HFFc6 (cell line): ENCODE results near the gene AKT3. TPM values are rescaled to one million over a fixed set of nuclear protein-coding genes. Genes with fewer than 3 reads are reported as not detected.

ENCODE experiments used
- DNase-seq: peaks from one replicate; pipeline ENCODE4 v3.0.0-alpha.2; 2018
- H3K27ac Mint-ChIP-seq: 2 replicates; pipeline ENCODE4 v1.8.0; 2020; ENCODE audit warnings: mild to moderate bottlenecking, mixed read lengths
- H3K27me3 Mint-ChIP-seq: 2 replicates; pipeline ENCODE4 v1.8.0; 2021; ENCODE audit warnings: mild to moderate bottlenecking, moderate library complexity, mixed read lengths; ENCODE audit not compliant: insufficient read depth
- H3K36me3 Mint-ChIP-seq: 2 replicates; pipeline ENCODE4 v1.8.0; 2021; ENCODE audit warnings: low read depth, mixed read lengths
- H3K4me1 Mint-ChIP-seq: 2 replicates; pipeline ENCODE4 v1.8.0; 2020; ENCODE audit warnings: low read depth, mixed read lengths
- H3K4me3 Mint-ChIP-seq: 2 replicates; pipeline ENCODE4 v1.8.0; 2020; ENCODE audit warnings: mild to moderate bottlenecking, moderate library complexity, mixed read lengths
- H3K9me3 Mint-ChIP-seq: 2 replicates; pipeline ENCODE4 v1.8.0; 2020; ENCODE audit warnings: mild to moderate bottlenecking, mixed read lengths
- CTCF ChIP-seq: fragments of 200-600 bp; sonication (generic); IDR thresholded peaks from 2 replicates; pipeline ENCODE4 v1.5.0; 2021; ENCODE audit warnings: antibody characterized with exemption, mild to moderate bottlenecking
- total RNA-seq, 6 experiments: library from RNA; stranded (reverse); fragmentation: NEBNext Ultra II Directional; extraction: Animal tissue kit (Norgen Biotek cat#: 25700); gene quantifications; 2 replicates in 1 of 6; 3 replicates in 5 of 6; pipeline ENCODE4 v1.2.3, GENCODE V29; 2021

AKT3 gene
- total RNA-seq, 6 experiments from 2014 or later = 66.8 to 85.4 (median 75.1) TPM

- Mint-ChIP-seq H3K4me3 (peak overlapping the region; percentile 27; the same call in 1 of the 2 replicates), H3K27me3 (peaks cover 1% of the 10 kb centered on the region; the same call in 1 of the 2 replicates), H3K9me3 (no peaks in the 10 kb centered on the region), H3K4me1 (peaks cover 43% of the 10 kb centered on the region), H3K36me3 (no peaks in the 10 kb centered on the region), H3K27ac (peak overlapping the region; percentile 41; the same call in 1 of the 2 replicates)
- DNase-seq = no peak
- no peak for TF ChIP-seq CTCF
These were observed 378.9 kb downstream of the AKT3 start for GRCh38 chr1:243471026-243471685.

- Mint-ChIP-seq H3K27me3 (peaks cover 1% of the 10 kb centered on the region; the same call in 1 of the 2 replicates), H3K36me3 (no peaks in the 10 kb centered on the region), H3K27ac (peak overlapping the region; percentile 41; the same call in 1 of the 2 replicates), H3K9me3 (no peaks in the 10 kb centered on the region), H3K4me3 (peak overlapping the region; percentile 27; the same call in 1 of the 2 replicates), H3K4me1 (peaks cover 43% of the 10 kb centered on the region)
- no peak for TF ChIP-seq CTCF
- DNase-seq = no peak
These were observed 379.5 kb downstream of the AKT3 start for GRCh38 chr1:243470502-243470901.

DNA sequence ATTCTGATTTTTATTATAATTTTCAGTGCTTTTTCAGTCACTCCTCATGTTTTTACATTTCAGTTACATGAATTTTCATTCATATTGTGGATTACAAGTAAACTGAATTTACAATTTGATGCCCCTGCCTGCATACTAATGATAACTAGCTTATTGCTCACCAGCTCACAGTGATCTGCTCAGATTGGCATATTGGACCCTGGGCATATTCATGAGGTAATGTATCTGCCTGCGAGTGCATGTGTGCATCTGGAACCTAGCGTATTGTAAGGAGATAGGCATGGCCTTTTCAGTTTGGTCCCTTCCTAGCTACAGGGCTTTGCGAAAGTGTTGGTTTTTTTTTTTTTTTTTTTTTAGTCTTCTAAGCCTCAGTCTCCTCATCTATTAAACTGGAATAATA lies 380.5 kb downstream of the AKT3 start:
- no peak overlapping the region for H3K4me3 Mint-ChIP-seq
- DNase-seq = no peak

DNA sequence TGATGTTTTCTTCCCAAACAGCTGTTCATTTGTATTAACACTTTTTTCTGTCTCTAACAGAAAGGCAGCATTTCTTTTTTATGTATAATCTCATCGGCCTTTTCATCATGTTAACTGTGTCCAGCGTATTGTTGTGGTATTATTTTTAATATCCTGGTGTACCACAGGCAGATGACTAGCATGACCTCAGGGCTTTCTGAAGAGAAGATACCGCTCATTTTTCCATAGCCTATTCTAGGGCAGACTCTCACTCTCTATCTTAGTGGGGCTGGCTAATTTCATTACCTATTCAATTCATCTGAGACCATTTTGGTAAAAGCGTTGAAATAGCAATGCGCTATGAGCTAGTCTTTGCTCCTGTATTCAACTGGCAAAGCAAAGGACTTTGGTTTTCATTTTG lies 384.3 kb downstream of the AKT3 start:
- DNase-seq = no peak
- TF ChIP-seq CTCF = no peak
- Mint-ChIP-seq H3K4me1 (peaks cover 12% of the 10 kb centered on the region; the same call in 1 of the 2 replicates), H3K36me3 (no peaks in the 10 kb centered on the region; the same call in 1 of the 2 replicates), H3K9me3 (no peaks in the 10 kb centered on the region), H3K27ac (no peak overlapping the region), H3K27me3 (peaks cover 2% of the 10 kb centered on the region), H3K4me3 (no peak overlapping the region)

More for the DNA sequence above, 380.5 kb downstream of the AKT3 start:
- no peak overlapping the region for H3K27ac Mint-ChIP-seq
- peaks cover 43% of the 10 kb centered on the region for H3K4me1 Mint-ChIP-seq
- no peak for TF ChIP-seq CTCF
- no peaks in the 10 kb centered on the region for H3K36me3 Mint-ChIP-seq
- peaks cover 3% of the 10 kb centered on the region for H3K27me3 Mint-ChIP-seq
- H3K9me3 Mint-ChIP-seq = no peaks in the 10 kb centered on the region

GRCh38 chr1:243465081-243465480 lies 385.0 kb downstream of the AKT3 start:
- TF ChIP-seq CTCF = no peak
- Mint-ChIP-seq H3K27me3 (peaks cover 2% of the 10 kb centered on the region), H3K4me1 (peaks cover 5% of the 10 kb centered on the region; the same call in 1 of the 2 replicates), H3K36me3 (peaks cover 4% of the 10 kb centered on the region), H3K4me3 (no peak overlapping the region), H3K27ac (no peak overlapping the region), H3K9me3 (no peaks in the 10 kb centered on the region)
- DNase-seq = no peak
